OCI-M2 (cell line): ENCODE measurements around the gene FOXP3.

Experiments
- DNase-seq: peaks from one replicate; lab custom pipeline; 2025; ENCODE audit not compliant: unreplicated experiment; lab: John Stamatoyannopoulos, UW

FOXP3 gene

GRCh38 chrX:49250066-49250465 is 14.4 kb downstream of the FOXP3 start:
- no peak for DNase-seq

GRCh38 chrX:49249616-49250015 is 14.9 kb downstream of the FOXP3 start:
- no peak for DNase-seq

- no peak for DNase-seq
Observed at GRCh38 chrX:49249071-49249470, 15.4 kb downstream of the FOXP3 start.

- no peak for DNase-seq
Observed at GRCh38 chrX:49247916-49248811, 16.3 kb downstream of the FOXP3 start.

GRCh38 chrX:49247346-49247745 is 17.2 kb downstream of the FOXP3 start:
- DNase-seq = no peak

GRCh38 chrX:49246541-49246940 is 18.0 kb downstream of the FOXP3 start:
- no peak for DNase-seq

GRCh38 chrX:49244207-49244606 is 20.3 kb downstream of the FOXP3 start:
- no peak for DNase-seq

GRCh38 chrX:49243166-49243565 is 21.3 kb downstream of the FOXP3 start:
- no peak for DNase-seq

- DNase-seq = no peak
Observed at GRCh38 chrX:49242545-49243066, 21.9 kb downstream of the FOXP3 start.

- DNase-seq = no peak
Observed at GRCh38 chrX:49238735-49239134, 25.8 kb downstream of the FOXP3 start.

GRCh38 chrX:49237060-49237459 is 27.4 kb downstream of the FOXP3 start:
- no peak for DNase-seq

- no peak for DNase-seq
Observed at GRCh38 chrX:49233887-49234555, 30.5 kb downstream of the FOXP3 start.

GRCh38 chrX:49233176-49233575 is 31.3 kb downstream of the FOXP3 start, which contains the start of gene CACNA1F:
Gene CACNA1F, minus strand, starts transcription at chrX:49233340. Its CDS starts 31 bp downstream, at chrX:49233309.
- DNase-seq = no peak

- DNase-seq = no peak
Observed at GRCh38 chrX:49232525-49232924, 32.0 kb downstream of the FOXP3 start.

GRCh38 chrX:49231333-49232000 is 33.0 kb downstream of the FOXP3 start:
- DNase-seq = no peak

GRCh38 chrX:49230500-49231232 is 33.8 kb downstream of the FOXP3 start:
- DNase-seq = no peak

- DNase-seq = no peak
Observed at GRCh38 chrX:49228185-49228584, 36.3 kb downstream of the FOXP3 start.

- no peak for DNase-seq
Observed at GRCh38 chrX:49227726-49228125, 36.8 kb downstream of the FOXP3 start.

GRCh38 chrX:49226946-49227345 is 37.6 kb downstream of the FOXP3 start:
- DNase-seq = no peak

- no peak for DNase-seq
Observed at GRCh38 chrX:49225858-49226257, 38.7 kb downstream of the FOXP3 start.

- DNase-seq = no peak
Observed at GRCh38 chrX:49221868-49222267, 42.6 kb downstream of the FOXP3 start.
